Measurements from ENCODE around the gene IL1RAPL1.

The IL1RAPL1 gene

DNA sequence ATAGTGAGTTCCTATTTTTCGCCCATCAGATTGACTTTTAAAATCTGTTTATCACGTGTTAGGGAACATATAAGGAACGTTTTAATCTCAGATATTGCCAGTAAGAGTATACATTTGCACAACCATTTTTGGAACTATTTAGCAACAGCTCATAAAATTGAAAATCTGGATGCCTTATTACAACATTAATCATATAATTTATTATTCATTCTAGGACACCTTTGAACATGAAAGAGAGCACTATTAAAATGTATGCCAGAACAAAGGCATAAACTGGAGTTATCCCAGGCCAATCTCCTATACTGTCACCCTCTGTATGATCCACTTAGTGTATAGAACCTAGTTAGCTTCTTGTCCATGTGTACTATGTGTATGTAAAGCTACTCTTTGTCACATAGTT, 1049.1 kb downstream of the IL1RAPL1 start:
- no peak overlapping the region for H3K4me3 ChIP-seq (ENCODE audit: low read length in 2 of 2)
- no peak overlapping the region for H2AFZ ChIP-seq (ENCODE audit: low read length)
- H3K36me3 ChIP-seq (replicated peaks in 1 of 2; ENCODE audit: control insufficient read depth in 2 of 2, insufficient read depth in 2 of 2, low read length in 2 of 2) = no peaks in the 10 kb centered on the region
- no peak overlapping the region for H3K27ac ChIP-seq (replicated peaks; ENCODE audit: low read length)
- H3K4me1 ChIP-seq (ENCODE audit: control insufficient read depth in 2 of 2, insufficient read depth in 1 of 2, low read depth in 1 of 2, low read length in 2 of 2) = no peaks in the 10 kb centered on the region
- no peak overlapping the region for H3K4ac ChIP-seq (ENCODE audit: low read length)
- no peak overlapping the region for H3K18ac ChIP-seq (ENCODE audit: low read length)
- H2AK5ac ChIP-seq (ENCODE audit: low read depth, low read length) = no peak overlapping the region
- no peak for DNase-seq (ENCODE audit: low spot score)
- H3K9ac ChIP-seq (ENCODE audit: low read depth, low read length, poor library complexity) = no peak overlapping the region
- no peak overlapping the region for H2BK15ac ChIP-seq (ENCODE audit: low read length)
- no peak overlapping the region for H3K14ac ChIP-seq (ENCODE audit: low read length)
- no peak overlapping the region for H3K23ac ChIP-seq (ENCODE audit: low read depth, low read length, poor library complexity)
- H4K91ac ChIP-seq (ENCODE audit: low read depth, low read length, poor library complexity) = no peak overlapping the region
- no peak overlapping the region for H2BK5ac ChIP-seq (ENCODE audit: low read length)
- no peaks in the 10 kb centered on the region for H3K9me3 ChIP-seq (replicated peaks in 1 of 2; ENCODE audit: control insufficient read depth in 2 of 2, insufficient read depth in 1 of 2, low read depth in 1 of 2, low read length in 2 of 2)
- H3K27me3 ChIP-seq (ENCODE audit: control insufficient read depth in 3 of 3, insufficient read depth in 3 of 3, low read depth in 1 of 3, low read length in 3 of 3) = no peaks in the 10 kb centered on the region
- H3K79me1 ChIP-seq (ENCODE audit: low read depth, low read length) = no peaks in the 10 kb centered on the region
- no peak overlapping the region for H2BK120ac ChIP-seq (ENCODE audit: low read depth, low read length)
- H4K8ac ChIP-seq (ENCODE audit: low read depth, low read length) = no peak overlapping the region
- no peak overlapping the region for H3K4me2 ChIP-seq (ENCODE audit: insufficient read depth, low read length, poor library complexity, severe bottlenecking)
- H2BK12ac ChIP-seq (ENCODE audit: low read length) = no peak overlapping the region
- WGBS, 2 donors (ENCODE audit: extremely low coverage in 2 of 2, insufficient read length in 2 of 2, insufficient replicate concordance in 1 of 2) = no CpG with 5 or more reads among the region's 3 CpGs

DNA sequence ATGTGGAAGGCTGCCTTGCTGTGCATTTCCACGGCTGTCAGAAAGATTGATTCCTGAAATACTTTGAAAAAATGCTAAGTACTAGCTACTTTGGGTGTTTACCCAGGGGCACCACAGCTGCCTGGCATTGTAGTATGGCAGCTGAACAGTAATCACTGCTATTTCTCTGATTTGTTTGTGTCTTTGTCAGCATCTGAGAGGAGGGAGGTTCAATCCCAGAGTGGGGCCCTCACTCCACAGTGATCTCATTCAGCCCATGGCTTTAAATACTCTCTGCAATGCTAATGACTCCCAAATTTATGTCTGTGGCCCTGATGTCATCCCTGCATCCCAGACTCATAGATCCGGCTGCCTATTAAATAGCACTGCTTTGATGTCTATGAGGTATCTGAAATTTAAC, 1052.9 kb downstream of the IL1RAPL1 start:
- H2BK15ac ChIP-seq (ENCODE audit: low read length) = no peak overlapping the region
- no peak overlapping the region for H3K4ac ChIP-seq (ENCODE audit: low read length)
- H3K4me1 ChIP-seq (ENCODE audit: control insufficient read depth in 2 of 2, insufficient read depth in 1 of 2, low read depth in 1 of 2, low read length in 2 of 2) = no peaks in the 10 kb centered on the region
- no peaks in the 10 kb centered on the region for H3K79me1 ChIP-seq (ENCODE audit: low read depth, low read length)
- no peak for DNase-seq (ENCODE audit: low spot score)
- no peak overlapping the region for H3K4me2 ChIP-seq (ENCODE audit: insufficient read depth, low read length, poor library complexity, severe bottlenecking)
- no peak overlapping the region for H3K27ac ChIP-seq (replicated peaks; ENCODE audit: low read length)
- no peak overlapping the region for H3K23ac ChIP-seq (ENCODE audit: low read depth, low read length, poor library complexity)
- H4K91ac ChIP-seq (ENCODE audit: low read depth, low read length, poor library complexity) = no peak overlapping the region
- H3K27me3 ChIP-seq (ENCODE audit: control insufficient read depth in 3 of 3, insufficient read depth in 3 of 3, low read depth in 1 of 3, low read length in 3 of 3) = no peaks in the 10 kb centered on the region
- no peak overlapping the region for H3K4me3 ChIP-seq (ENCODE audit: low read length in 2 of 2)
- H3K9me3 ChIP-seq (replicated peaks in 1 of 2; ENCODE audit: control insufficient read depth in 2 of 2, insufficient read depth in 1 of 2, low read depth in 1 of 2, low read length in 2 of 2) = no peaks in the 10 kb centered on the region
- no peak overlapping the region for H3K14ac ChIP-seq (ENCODE audit: low read length)
- no peak overlapping the region for H2BK120ac ChIP-seq (ENCODE audit: low read depth, low read length)
- H3K36me3 ChIP-seq (replicated peaks in 1 of 2; ENCODE audit: control insufficient read depth in 2 of 2, insufficient read depth in 2 of 2, low read length in 2 of 2) = no peaks in the 10 kb centered on the region
- no peak overlapping the region for H2AFZ ChIP-seq (ENCODE audit: low read length)
- H2BK12ac ChIP-seq (ENCODE audit: low read length) = no peak overlapping the region
- WGBS, 2 donors (ENCODE audit: extremely low coverage in 2 of 2, insufficient read length in 2 of 2, insufficient replicate concordance in 1 of 2) = no CpG with 5 or more reads among the region's 2 CpGs
- H2BK5ac ChIP-seq (ENCODE audit: low read length) = no peak overlapping the region
- H3K18ac ChIP-seq (ENCODE audit: low read length) = no peak overlapping the region
- no peak overlapping the region for H2AK5ac ChIP-seq (ENCODE audit: low read depth, low read length)
- H3K9ac ChIP-seq (ENCODE audit: low read depth, low read length, poor library complexity) = no peak overlapping the region
- H4K8ac ChIP-seq (ENCODE audit: low read depth, low read length) = no peak overlapping the region

DNA sequence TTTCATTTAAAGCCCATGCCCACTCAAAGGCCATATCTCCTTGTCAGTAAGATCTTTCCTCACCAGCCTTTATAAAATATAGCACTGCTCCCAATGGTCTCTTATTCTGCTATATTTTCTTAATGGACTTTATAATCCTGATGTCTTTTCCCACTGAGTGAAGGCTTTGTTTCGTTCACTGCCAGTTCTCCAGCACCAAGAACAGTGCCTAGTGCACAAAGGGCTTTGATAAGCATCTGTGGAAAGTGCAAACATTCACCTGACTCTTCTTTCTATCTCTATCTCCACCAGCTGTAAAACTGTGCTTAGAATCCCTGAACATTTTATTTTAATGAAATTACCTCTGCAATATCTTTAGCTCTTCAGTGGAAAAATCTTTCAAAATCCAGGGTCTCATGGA, 1054.2 kb downstream of the IL1RAPL1 start:
- Histone ChIP-seq H2BK12ac (ENCODE audit: low read length) (no peak overlapping the region), H4K8ac (ENCODE audit: low read depth, low read length) (no peak overlapping the region), H3K79me1 (ENCODE audit: low read depth, low read length) (no peaks in the 10 kb centered on the region), H2BK15ac (ENCODE audit: low read length) (no peak overlapping the region), H3K4me3 (ENCODE audit: low read length in 2 of 2) (no peak overlapping the region), H3K36me3 (replicated peaks in 1 of 2; ENCODE audit: control insufficient read depth in 2 of 2, insufficient read depth in 2 of 2, low read length in 2 of 2) (no peaks in the 10 kb centered on the region), H3K9me3 (replicated peaks in 1 of 2; ENCODE audit: control insufficient read depth in 2 of 2, insufficient read depth in 1 of 2, low read depth in 1 of 2, low read length in 2 of 2) (peaks cover 0 to 2% of the 10 kb centered on the region in 2 donors), H2BK5ac (ENCODE audit: low read length) (no peak overlapping the region), H4K91ac (ENCODE audit: low read depth, low read length, poor library complexity) (no peak overlapping the region), H3K4ac (ENCODE audit: low read length) (no peak overlapping the region), H3K27ac (replicated peaks; ENCODE audit: low read length) (no peak overlapping the region), H2AFZ (ENCODE audit: low read length) (no peak overlapping the region), H3K27me3 (ENCODE audit: control insufficient read depth in 3 of 3, insufficient read depth in 3 of 3, low read depth in 1 of 3, low read length in 3 of 3) (no peaks in the 10 kb centered on the region), H2BK120ac (ENCODE audit: low read depth, low read length) (no peak overlapping the region), H3K4me1 (ENCODE audit: control insufficient read depth in 2 of 2, insufficient read depth in 1 of 2, low read depth in 1 of 2, low read length in 2 of 2) (no peaks in the 10 kb centered on the region), H3K9ac (ENCODE audit: low read depth, low read length, poor library complexity) (no peak overlapping the region), H3K14ac (ENCODE audit: low read length) (no peak overlapping the region), H3K4me2 (ENCODE audit: insufficient read depth, low read length, poor library complexity, severe bottlenecking) (no peak overlapping the region), H3K23ac (ENCODE audit: low read depth, low read length, poor library complexity) (no peak overlapping the region), H2AK5ac (ENCODE audit: low read depth, low read length) (no peak overlapping the region), H3K18ac (ENCODE audit: low read length) (no peak overlapping the region)
- no CpG with 5 or more reads among the region's 1 CpG for WGBS, 2 donors (ENCODE audit: extremely low coverage in 2 of 2, insufficient read length in 2 of 2, insufficient replicate concordance in 1 of 2)
- no peak for DNase-seq (ENCODE audit: low spot score)

GRCh38 chrX:29643181-29643580, 1055.9 kb downstream of the IL1RAPL1 start:
- no peak overlapping the region for H4K8ac ChIP-seq (ENCODE audit: low read depth, low read length)
- WGBS, 2 donors (ENCODE audit: extremely low coverage in 2 of 2, insufficient read length in 2 of 2, insufficient replicate concordance in 1 of 2) = no CpG with 5 or more reads among the region's 2 CpGs

More at GRCh38 chrX:29643181-29643580, 1055.9 kb downstream of the IL1RAPL1 start:
- Histone ChIP-seq H3K4me3 (ENCODE audit: low read length in 2 of 2) (no peak overlapping the region), H3K79me1 (ENCODE audit: low read depth, low read length) (no peaks in the 10 kb centered on the region), H2BK15ac (ENCODE audit: low read length) (no peak overlapping the region), H3K27me3 (ENCODE audit: control insufficient read depth in 3 of 3, insufficient read depth in 3 of 3, low read depth in 1 of 3, low read length in 3 of 3) (no peaks in the 10 kb centered on the region), H2BK120ac (ENCODE audit: low read depth, low read length) (no peak overlapping the region), H3K4me1 (ENCODE audit: control insufficient read depth in 2 of 2, insufficient read depth in 1 of 2, low read depth in 1 of 2, low read length in 2 of 2) (no peaks in the 10 kb centered on the region), H2BK12ac (ENCODE audit: low read length) (no peak overlapping the region), H3K36me3 (replicated peaks in 1 of 2; ENCODE audit: control insufficient read depth in 2 of 2, insufficient read depth in 2 of 2, low read length in 2 of 2) (no peaks in the 10 kb centered on the region), H3K4ac (ENCODE audit: low read length) (no peak overlapping the region), H3K9ac (ENCODE audit: low read depth, low read length, poor library complexity) (no peak overlapping the region), H3K14ac (ENCODE audit: low read length) (no peak overlapping the region), H3K18ac (ENCODE audit: low read length) (no peak overlapping the region), H2AFZ (ENCODE audit: low read length) (no peak overlapping the region), H3K4me2 (ENCODE audit: insufficient read depth, low read length, poor library complexity, severe bottlenecking) (no peak overlapping the region), H2BK5ac (ENCODE audit: low read length) (no peak overlapping the region), H2AK5ac (ENCODE audit: low read depth, low read length) (no peak overlapping the region), H3K27ac (replicated peaks; ENCODE audit: low read length) (no peak overlapping the region), H4K91ac (ENCODE audit: low read depth, low read length, poor library complexity) (no peak overlapping the region), H3K23ac (ENCODE audit: low read depth, low read length, poor library complexity) (no peak overlapping the region), H3K9me3 (replicated peaks in 1 of 2; ENCODE audit: control insufficient read depth in 2 of 2, insufficient read depth in 1 of 2, low read depth in 1 of 2, low read length in 2 of 2) (peaks cover 0 to 2% of the 10 kb centered on the region in 2 donors)
- no peak for DNase-seq (ENCODE audit: low spot score)

All from neuronal stem cell (in vitro differentiated cells).